ENCODE data around the gene AUTS2. TPM values are rescaled to one million over a fixed set of nuclear protein-coding genes. Genes with fewer than 3 reads are reported as not detected.

AUTS2 gene
- total RNA-seq, 1 donor from 2014 or later, result 56.0 TPM

DNA sequence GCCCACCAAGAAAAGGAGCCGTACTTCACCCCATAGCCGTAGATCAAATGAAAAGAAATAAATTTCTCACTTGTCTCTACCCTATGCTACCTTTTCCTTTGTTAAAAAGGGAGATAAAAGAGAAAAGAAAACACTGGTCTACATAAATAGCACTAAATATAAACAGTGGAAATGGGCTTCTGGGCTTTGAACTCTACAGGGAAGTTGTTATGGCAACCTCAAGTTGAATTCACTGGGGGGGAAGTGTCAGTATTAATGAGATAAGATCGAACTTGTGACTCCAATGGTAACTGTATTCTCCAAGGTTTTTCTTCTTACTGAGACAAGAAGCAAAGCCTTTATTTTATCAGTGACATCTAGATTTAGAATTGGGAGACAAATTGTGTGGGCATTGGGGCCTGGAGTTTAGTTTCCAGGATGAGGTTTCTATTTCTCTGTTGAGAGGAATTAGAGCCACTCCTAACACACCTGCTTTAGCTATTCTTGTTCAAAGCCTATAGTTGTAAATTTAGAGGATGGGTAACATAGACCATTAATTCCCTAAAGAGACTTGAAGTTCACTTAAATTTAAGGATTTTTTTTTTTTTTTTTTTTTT, 929.3 kb downstream of the AUTS2 start:
- intact Hi-C loops (cut with DNase I), result no loop called here
- H3K9me3 ChIP-seq, result no peaks in the 10 kb centered on the region
- H3K27me3 ChIP-seq, result no peaks in the 10 kb centered on the region
- no peak for DNase-seq
- TF ChIP-seq, protein P1, sequence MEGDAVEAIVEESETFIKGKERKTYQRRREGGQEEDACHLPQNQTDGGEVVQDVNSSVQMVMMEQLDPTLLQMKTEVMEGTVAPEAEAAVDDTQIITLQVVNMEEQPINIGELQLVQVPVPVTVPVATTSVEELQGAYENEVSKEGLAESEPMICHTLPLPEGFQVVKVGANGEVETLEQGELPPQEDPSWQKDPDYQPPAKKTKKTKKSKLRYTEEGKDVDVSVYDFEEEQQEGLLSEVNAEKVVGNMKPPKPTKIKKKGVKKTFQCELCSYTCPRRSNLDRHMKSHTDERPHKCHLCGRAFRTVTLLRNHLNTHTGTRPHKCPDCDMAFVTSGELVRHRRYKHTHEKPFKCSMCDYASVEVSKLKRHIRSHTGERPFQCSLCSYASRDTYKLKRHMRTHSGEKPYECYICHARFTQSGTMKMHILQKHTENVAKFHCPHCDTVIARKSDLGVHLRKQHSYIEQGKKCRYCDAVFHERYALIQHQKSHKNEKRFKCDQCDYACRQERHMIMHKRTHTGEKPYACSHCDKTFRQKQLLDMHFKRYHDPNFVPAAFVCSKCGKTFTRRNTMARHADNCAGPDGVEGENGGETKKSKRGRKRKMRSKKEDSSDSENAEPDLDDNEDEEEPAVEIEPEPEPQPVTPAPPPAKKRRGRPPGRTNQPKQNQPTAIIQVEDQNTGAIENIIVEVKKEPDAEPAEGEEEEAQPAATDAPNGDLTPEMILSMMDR (IDR thresholded peaks at IDR 0.05), result no peak
- no peak overlapping the region for H3K4me3 ChIP-seq
- H3K36me3 ChIP-seq, result no peaks in the 10 kb centered on the region
- no peak for ATAC-seq
- H3K27ac ChIP-seq, result no peak overlapping the region
- no peaks in the 10 kb centered on the region for H3K4me1 ChIP-seq

DNA sequence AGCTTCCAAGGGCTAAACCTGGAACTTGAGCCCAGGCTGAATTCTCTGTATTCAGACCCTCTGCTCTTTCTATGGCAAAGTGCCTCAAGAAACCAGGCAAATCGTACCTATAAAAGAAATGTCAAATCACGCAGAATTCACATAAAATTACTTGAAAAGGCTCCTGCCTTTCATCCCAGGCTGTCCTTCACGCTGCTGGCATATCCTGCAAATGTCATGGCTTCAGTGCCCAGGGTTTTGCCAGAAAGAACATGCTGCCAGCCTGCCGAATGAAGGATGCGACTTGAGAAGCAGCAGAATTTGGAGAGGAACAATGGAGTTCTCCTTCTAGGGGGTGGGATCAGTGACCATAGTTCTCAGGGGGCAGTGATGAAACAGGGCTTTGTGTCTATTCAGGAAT, 931.2 kb downstream of the AUTS2 start:
- Histone ChIP-seq H3K27ac (no peak overlapping the region), H3K27me3 (no peaks in the 10 kb centered on the region), H3K9me3 (no peaks in the 10 kb centered on the region), H3K4me1 (no peaks in the 10 kb centered on the region), H3K4me3 (no peak overlapping the region), H3K36me3 (no peaks in the 10 kb centered on the region)
- intact Hi-C loops (cut with DNase I), result no loop called here
- ATAC-seq, result no peak
- TF ChIP-seq, protein P1 (IDR thresholded peaks at IDR 0.05), result no peak
- DNase-seq, result no peak

DNA sequence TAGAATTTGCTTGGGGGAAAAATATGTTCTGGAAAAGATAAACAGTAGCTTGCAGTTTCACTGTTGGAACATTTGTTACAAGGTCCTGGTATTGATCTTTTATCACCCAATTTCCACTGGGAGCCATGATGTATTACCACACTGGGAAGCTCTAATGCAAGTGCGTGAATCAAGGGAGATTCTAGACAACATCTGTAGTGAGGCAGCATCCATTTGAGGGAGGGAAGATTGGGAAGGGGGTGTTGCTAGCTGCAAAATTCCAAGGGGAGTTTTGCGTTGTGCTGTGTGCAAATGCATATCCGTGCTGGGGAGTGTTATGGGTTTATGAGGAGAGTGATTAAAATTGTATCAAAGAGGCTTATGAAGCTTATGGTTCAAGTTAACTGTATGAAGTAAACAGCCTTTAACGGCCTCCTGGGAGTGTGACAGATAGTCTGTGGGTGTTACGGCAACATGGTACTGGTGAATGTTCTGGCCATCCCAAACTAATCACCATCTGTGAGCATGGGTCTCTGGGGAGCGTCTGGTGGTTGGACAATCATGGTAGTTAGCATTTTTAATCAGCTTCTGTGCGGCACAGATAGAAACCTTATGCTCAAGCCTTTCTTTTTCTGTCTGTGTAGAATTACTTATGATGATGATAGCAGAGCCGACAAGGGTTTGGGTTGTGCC, 931.8 kb downstream of the AUTS2 start:
- no peak for DNase-seq
- no peak for ATAC-seq
- Histone ChIP-seq H3K9me3 (no peaks in the 10 kb centered on the region), H3K27me3 (no peaks in the 10 kb centered on the region), H3K36me3 (no peaks in the 10 kb centered on the region), H3K27ac (no peak overlapping the region), H3K4me3 (no peak overlapping the region), H3K4me1 (no peaks in the 10 kb centered on the region)
- TF ChIP-seq, protein P1 (IDR thresholded peaks at IDR 0.05), result no peak
- intact Hi-C loops (cut with DNase I), result no loop called here

DNA sequence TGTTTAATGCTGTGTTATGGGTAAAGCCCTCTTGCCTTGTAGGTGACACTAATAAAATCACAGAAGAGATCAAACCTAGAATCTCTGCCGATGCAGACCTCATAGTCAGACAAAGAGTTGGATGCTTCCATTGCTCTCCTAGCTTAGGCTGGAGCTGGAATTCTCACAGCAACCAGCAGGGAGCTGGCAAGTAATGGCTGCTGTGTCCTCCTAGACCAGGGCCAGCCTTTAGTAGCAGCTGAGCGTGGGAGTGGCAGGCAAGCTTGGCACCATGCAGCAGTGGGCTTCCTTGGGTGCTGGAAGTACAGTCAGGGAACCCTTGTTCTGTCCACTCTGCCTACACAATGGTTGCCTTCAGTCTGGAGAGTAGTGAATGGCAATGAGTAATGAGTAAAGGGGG, 935.3 kb downstream of the AUTS2 start:
- intact Hi-C loops (cut with DNase I), result no loop called here
- TF ChIP-seq, protein P1 (IDR thresholded peaks at IDR 0.05), result no peak
- no peaks in the 10 kb centered on the region for H3K36me3 ChIP-seq
- H3K4me1 ChIP-seq, result no peaks in the 10 kb centered on the region
- H3K9me3 ChIP-seq, result no peaks in the 10 kb centered on the region
- no peak overlapping the region for H3K27ac ChIP-seq
- DNase-seq (no peak), ATAC-seq (no peak)
- H3K4me3 ChIP-seq, result no peak overlapping the region
- H3K27me3 ChIP-seq, result no peaks in the 10 kb centered on the region

DNA sequence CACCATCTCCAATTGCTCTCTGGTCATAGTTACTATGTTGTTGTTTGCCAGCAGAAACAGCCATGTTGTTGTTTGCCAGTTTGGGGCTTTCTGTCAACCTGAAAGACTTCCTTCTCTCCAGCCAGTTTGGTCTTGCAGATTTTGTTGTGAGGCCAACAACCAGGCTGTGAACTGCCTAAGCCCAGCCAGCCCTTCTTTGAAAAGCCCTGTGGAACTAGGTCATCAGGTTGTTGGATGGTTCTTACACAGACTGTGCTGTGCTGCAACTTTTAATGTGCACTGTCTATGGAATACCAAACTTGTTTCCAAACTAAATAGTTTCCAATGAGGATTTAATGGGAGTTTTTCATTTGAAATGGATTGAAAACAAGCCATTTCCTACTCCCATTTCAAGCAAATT, 940.9 kb downstream of the AUTS2 start:
- Histone ChIP-seq H3K4me3 (no peak overlapping the region), H3K27me3 (no peaks in the 10 kb centered on the region), H3K36me3 (no peaks in the 10 kb centered on the region), H3K27ac (no peak overlapping the region), H3K4me1 (no peaks in the 10 kb centered on the region), H3K9me3 (no peaks in the 10 kb centered on the region)
- DNase-seq, result no peak
- ATAC-seq, result no peak
- TF ChIP-seq, protein P1 (IDR thresholded peaks at IDR 0.05), result no peak
- intact Hi-C loops (cut with DNase I), result no loop called here
